SK-N-SH (cell line): ENCODE measurements around the gene SEMA3A. TPM values are rescaled to one million over a fixed set of nuclear protein-coding genes. Genes with fewer than 3 reads are reported as not detected.

Source experiments
- CTCF ChIA-PET: fragments of 300-600, 350-600 bp; formaldehyde crosslinking; extraction: SDS; loops from one replicate; lab custom pipeline; 2021; lab: Yijun Ruan, JAX
- POLR2A ChIA-PET: fragments of 350-600 bp; sonication (Branson Sonifier 250); formaldehyde crosslinking; extraction: SDS; loops from one replicate; lab custom pipeline; 2020; ENCODE audit warnings: antibody characterized with exemption, inconsistent platforms; lab: Yijun Ruan, JAX
- DNase-seq: peaks from one replicate; pipeline ENCODE4 v3.0.0; 2012
- H2AFZ ChIP-seq: fragments of 200-600 bp; sonication (generic); 2 replicates; pipeline ENCODE4 v1.8.1; 2016; ENCODE audit warnings: antibody characterized with exemption, mild to moderate bottlenecking, low read depth
- H3F3A ChIP-seq: fragments of 200-600 bp; sonication (generic); replicated peaks from 2 replicates; pipeline ENCODE3; 2016; ENCODE audit warnings: antibody characterized with exemption, mild to moderate bottlenecking; ENCODE audit not compliant: insufficient read depth
- H3K27ac ChIP-seq, 2 experiments: fragments of 200-500 bp in 1 of 2; fragments of 200-600 bp in 1 of 2; sonication (Bioruptor generic) in 1 of 2; sonication (generic), shearing (Covaris generic) in 1 of 2; 2 replicates each; pipeline versions ENCODE4 v1.5.1 to v1.6.1; 2014 to 2016; ENCODE audit warnings: low read depth in 2 of 2, inconsistent platforms in 1 of 2, low read length in 1 of 2, mild to moderate bottlenecking in 1 of 2, mixed read lengths in 1 of 2
- H3K27me3 ChIP-seq: fragments of 200-600 bp; sonication (generic), shearing (Covaris generic); 2 replicates; pipeline ENCODE4 v1.6.1; 2016; ENCODE audit warnings: mixed run types; ENCODE audit not compliant: insufficient read depth
- H3K36me3 ChIP-seq, 2 experiments: fragments of 200-500 bp in 1 of 2; fragments of 200-600 bp in 1 of 2; sonication (Bioruptor generic) in 1 of 2; sonication (generic) in 1 of 2; replicated peaks in 1 of 2; 2 replicates each; pipeline versions ENCODE3 to v1.5.1; 2014 to 2016; ENCODE audit warnings: low read length in 1 of 2, mild to moderate bottlenecking in 1 of 2; ENCODE audit not compliant: insufficient read depth in 2 of 2, control insufficient read depth in 1 of 2
- H3K4me1 ChIP-seq, 2 experiments: fragments of 200-500 bp in 1 of 2; fragments of 200-600 bp in 1 of 2; sonication (Bioruptor generic) in 1 of 2; sonication (generic), shearing (Covaris generic) in 1 of 2; 2 replicates each; pipeline versions ENCODE4 v1.5.1 to v1.6.1; 2014 to 2016; ENCODE audit warnings: low read depth in 1 of 2, low read length in 1 of 2, mixed run types in 1 of 2; ENCODE audit not compliant: insufficient read depth in 2 of 2, control insufficient read depth in 1 of 2
- H3K4me2 ChIP-seq: fragments of 200-600 bp; sonication (generic), shearing (Covaris generic); 2 replicates; pipeline ENCODE4 v1.6.1; 2017; ENCODE audit warnings: mixed run types
- H3K4me3 ChIP-seq, 2 experiments: fragments of 200-500 bp in 1 of 2; fragments of 200-600 bp in 1 of 2; sonication (Bioruptor generic) in 1 of 2; sonication (generic), shearing (Covaris generic) in 1 of 2; 2 replicates each; pipeline versions ENCODE4 v1.5.1 to v1.8.1; 2014 to 2016; ENCODE audit warnings: low read depth in 2 of 2, inconsistent platforms in 1 of 2, low read length in 1 of 2, mild to moderate bottlenecking in 1 of 2, mixed read lengths in 1 of 2, moderate library complexity in 1 of 2
- H3K79me2 ChIP-seq: fragments of 200-600 bp; sonication (generic); 2 replicates; pipeline ENCODE4 v1.8.1; 2017; ENCODE audit warnings: mild to moderate bottlenecking; ENCODE audit not compliant: insufficient read depth
- H3K9ac ChIP-seq: fragments of 200-600 bp; sonication (generic); 2 replicates; pipeline ENCODE4 v1.6.1; 2017; ENCODE audit warnings: mixed run types
- H3K9me2 ChIP-seq: fragments of 200-600 bp; sonication (generic); 2 replicates; pipeline ENCODE4 v1.6.1; 2017; ENCODE audit warnings: mixed run types
- H3K9me3 ChIP-seq: fragments of 200-600 bp; sonication (generic); 2 replicates; pipeline ENCODE4 v1.6.1; 2017; ENCODE audit warnings: mixed run types, mild to moderate bottlenecking, moderate library complexity
- H4K20me1 ChIP-seq: fragments of 200-600 bp; sonication (generic); 2 replicates; pipeline ENCODE4 v1.6.1; 2017; ENCODE audit warnings: mild to moderate bottlenecking, mixed run types; ENCODE audit not compliant: insufficient read depth
- CTCF ChIP-seq: fragments of 200-600 bp; sonication (generic); IDR thresholded peaks from 2 replicates; pipeline ENCODE4 v1.6.1; 2017; ENCODE audit warnings: antibody characterized with exemption, mild to moderate bottlenecking, moderate library complexity
- ELF1 ChIP-seq: IDR thresholded peaks from 2 replicates; pipeline ENCODE4 v1.4.0; 2012
- EP300 ChIP-seq, 2 experiments: IDR thresholded peaks; 2 replicates each; pipeline versions ENCODE4 v1.4.0 to v1.6.1; 2012; ENCODE audit warnings: borderline replicate concordance in 1 of 2, low read depth in 1 of 2, low read length in 1 of 2
- FOSL2 ChIP-seq: IDR thresholded peaks from 2 replicates; pipeline ENCODE4 v1.4.0; 2012; ENCODE audit warnings: low read depth, mild to moderate bottlenecking, moderate library complexity, borderline replicate concordance
- IRF3 ChIP-seq: fragments of 150-350 bp; IDR thresholded peaks from 2 replicates; pipeline ENCODE4 v1.6.1; 2016; ENCODE audit warnings: mild to moderate bottlenecking, low read depth, low read length
- MXI1 ChIP-seq: IDR thresholded peaks from 2 replicates; pipeline ENCODE4 v1.6.1; 2012; ENCODE audit warnings: mild to moderate bottlenecking, low read depth, low read length, improper control_type of control experiment
- NFIC ChIP-seq: IDR thresholded peaks from 2 replicates; pipeline ENCODE4 v1.4.0; 2012; ENCODE audit warnings: borderline replicate concordance
- POLR2AphosphoS5 ChIP-seq: IDR thresholded peaks from 2 replicates; pipeline ENCODE4 v1.6.1; 2012; ENCODE audit warnings: low read depth, low read length
- RAD21 ChIP-seq: IDR thresholded peaks from 2 replicates; pipeline ENCODE4 v1.6.1; 2012; ENCODE audit warnings: mild to moderate bottlenecking, low read length
- RCOR1 ChIP-seq: fragments of 150-350 bp; IDR thresholded peaks from 2 replicates; pipeline ENCODE4 v1.6.1; 2017; ENCODE audit warnings: antibody characterized with exemption, low read length
- RXRA ChIP-seq: IDR thresholded peaks from 2 replicates; pipeline ENCODE4 v1.4.0; 2012; ENCODE audit warnings: low read depth, mild to moderate bottlenecking, borderline replicate concordance
- SIN3A ChIP-seq: IDR thresholded peaks from 2 replicates; pipeline ENCODE4 v1.6.1; 2012; ENCODE audit warnings: low read depth, mild to moderate bottlenecking, low read length, moderate library complexity, borderline replicate concordance
- SMC3 ChIP-seq: IDR thresholded peaks from 2 replicates; pipeline ENCODE4 v1.6.1; 2012; ENCODE audit warnings: low read depth, low read length, improper control_type of control experiment
- TCF12 ChIP-seq: IDR thresholded peaks from 2 replicates; pipeline ENCODE4 v1.4.0; 2012
- TEAD4 ChIP-seq: IDR thresholded peaks from 2 replicates; pipeline ENCODE4 v1.4.0; 2012; ENCODE audit warnings: mild to moderate bottlenecking, borderline replicate concordance; ENCODE audit not compliant: insufficient read depth
- USF1 ChIP-seq: IDR thresholded peaks from 2 replicates; pipeline ENCODE4 v1.4.0; 2012; ENCODE audit warnings: low read depth, borderline replicate concordance
- USF2 ChIP-seq: fragments of 150-350 bp; IDR thresholded peaks from 2 replicates; pipeline ENCODE4 v1.6.1; 2017; ENCODE audit warnings: antibody characterized with exemption, low read length, low read depth, borderline replicate concordance
- YY1 ChIP-seq: IDR thresholded peaks from 2 replicates; pipeline ENCODE4 v1.4.0; 2012; ENCODE audit warnings: low read depth, mild to moderate bottlenecking
- ZBTB33 ChIP-seq: IDR thresholded peaks from 2 replicates; pipeline ENCODE4 v1.4.0; 2012; ENCODE audit warnings: low read depth, borderline replicate concordance
- WGBS: methylation state at CpG from one replicate; pipeline ENCODE4 v1.1.6; 2017; ENCODE audit warnings: low lambda C conversion rate; 5-methylcytosine and 5-hydroxymethylcytosine counted together
- polyA plus RNA-seq, 3 experiments: library from polyadenylated mRNA; depleted of rRNA; stranded (reverse); fragments of >200 nt; gene quantifications; 2 replicates each; pipeline ENCODE4 v1.2.3, GENCODE V29; 2012

SEMA3A gene
- polyA plus RNA-seq, 1 of the 3 experiments (the other 2 are of a cell fraction) = 15.9 TPM

GRCh38 chr7:83946801-83947200 is 247.8 kb downstream of the SEMA3A start:
- Histone ChIP-seq H3K27ac (no peak overlapping the region), H3F3A (no peaks in the 10 kb centered on the region), H3K36me3 (no peaks in the 10 kb centered on the region), H3K4me2 (no peak overlapping the region), H3K9me3 (no peaks in the 10 kb centered on the region), H3K9ac (no peak overlapping the region), H3K4me1 (no peaks in the 10 kb centered on the region), H3K27me3 (no peaks in the 10 kb centered on the region), H3K9me2 (no peaks in the 10 kb centered on the region), H3K79me2 (no peaks in the 10 kb centered on the region), H2AFZ (no peak overlapping the region; the same call in 1 of the 2 replicates), H4K20me1 (no peaks in the 10 kb centered on the region), H3K4me3 (no peak overlapping the region)
- DNase-seq = no peak
- ChIA-PET POLR2A (no interaction called here), CTCF (interaction anchor here (0.5 to 5.8 kb wide), 7 partner anchors 10 to 1095 kb away, joined by 3 to 96 read pairs (median 4); no protein-coding TSS in a partner anchor)
- TF ChIP-seq ELF1 = no peak
- TF ChIP-seq USF1 = no peak
- no peak for TF ChIP-seq FOSL2
- TF ChIP-seq RXRA = no peak
- TF ChIP-seq TCF12 = no peak
- no peak for TF ChIP-seq RAD21
- TF ChIP-seq YY1 = no peak
- TF ChIP-seq MXI1 = no peak
- no peak for TF ChIP-seq SMC3
- no peak for TF ChIP-seq TEAD4
- no peak for TF ChIP-seq IRF3
- no peak for TF ChIP-seq SIN3A
- no peak for TF ChIP-seq ZBTB33
- TF ChIP-seq NFIC = no peak
- no peak for TF ChIP-seq POLR2AphosphoS5
- TF ChIP-seq EP300 (IDR thresholded peaks at IDR 0.05; ENCODE audit: borderline replicate concordance in 1 of 2, low read depth in 1 of 2, low read length in 1 of 2) = no peak
- 82% methylated on average over 3 of the region's 3 CpGs for WGBS

- ChIA-PET POLR2A (no interaction called here), CTCF (interaction anchor here (1.0 to 13.3 kb wide), 2 partner anchors 10 to 1084 kb away, joined by 4 to 268 read pairs; no protein-coding TSS in a partner anchor)
- Histone ChIP-seq H4K20me1 (no peaks in the 10 kb centered on the region), H3K9me2 (0 out of 2 replicates have a peak, but pooled peaks cover 4% of the 10 kb centered on the region), H3K4me1 (no peaks in the 10 kb centered on the region), H3K4me3 (no peak overlapping the region), H3K27ac (no peak overlapping the region), H2AFZ (no peak overlapping the region), H3K27me3 (no peaks in the 10 kb centered on the region), H3F3A (no peaks in the 10 kb centered on the region), H3K9me3 (no peaks in the 10 kb centered on the region), H3K4me2 (no peak overlapping the region), H3K9ac (no peak overlapping the region), H3K79me2 (no peaks in the 10 kb centered on the region), H3K36me3 (no peaks in the 10 kb centered on the region)
- no peak for DNase-seq
- 90% methylated on average over 4 of the region's 4 CpGs for WGBS
- TF ChIP-seq RCOR1 (no peak), USF2 (no peak), ZBTB33 (no peak), CTCF (no peak), USF1 (no peak)
Measured at GRCh38 chr7:83941300-83941699, 253.3 kb downstream of the SEMA3A start.
